T-helper 1 cell (primary cell): Measurements from ENCODE around the gene PTTG1IP.
"Not testable (repeated sequence)": the region's sequence is repeated elsewhere in the genome, so short reads cannot be mapped to it uniquely, and the experiment has no call there.

Source experiments
- DNase-seq, 5 donors: peaks; one replicate each; pipeline ENCODE4 v3.0.0-alpha.2; 2012 to 2020

Gene PTTG1IP

GRCh38 chr21:44842721-44843445, 30.6 kb downstream of the PTTG1IP start:
- DNase-seq, result no peak

- no peak for DNase-seq
Measured at GRCh38 chr21:44842087-44842486, 31.4 kb downstream of the PTTG1IP start.

- DNase-seq, result no peak
Measured at GRCh38 chr21:44840771-44841170, 32.7 kb downstream of the PTTG1IP start.

- no peak for DNase-seq
Measured at GRCh38 chr21:44838951-44839350, 34.5 kb downstream of the PTTG1IP start.

GRCh38 chr21:44838039-44838895, 35.2 kb downstream of the PTTG1IP start:
- no peak for DNase-seq

- DNase-seq, result no peak
Measured at GRCh38 chr21:44837537-44837936, 36.0 kb downstream of the PTTG1IP start.

GRCh38 chr21:44836666-44837471, 36.6 kb downstream of the PTTG1IP start:
- DNase-seq, result no peak

DNA sequence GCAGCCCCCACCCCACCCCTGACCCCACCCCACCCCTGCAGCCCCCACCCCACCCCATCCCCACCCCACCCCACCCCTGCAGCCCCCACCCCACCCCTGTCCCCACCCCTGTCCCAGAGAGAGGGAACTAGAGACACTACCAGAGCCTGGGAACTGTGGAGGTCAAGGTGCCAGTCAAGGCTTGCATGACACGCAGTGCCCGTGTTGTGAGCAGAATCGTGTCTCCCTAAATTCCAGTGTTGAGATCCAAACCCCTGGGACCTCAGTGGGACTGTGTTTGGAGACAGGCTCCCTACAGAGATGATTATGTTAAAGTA, 37.2 kb downstream of the PTTG1IP start:
- no peak for DNase-seq

DNA sequence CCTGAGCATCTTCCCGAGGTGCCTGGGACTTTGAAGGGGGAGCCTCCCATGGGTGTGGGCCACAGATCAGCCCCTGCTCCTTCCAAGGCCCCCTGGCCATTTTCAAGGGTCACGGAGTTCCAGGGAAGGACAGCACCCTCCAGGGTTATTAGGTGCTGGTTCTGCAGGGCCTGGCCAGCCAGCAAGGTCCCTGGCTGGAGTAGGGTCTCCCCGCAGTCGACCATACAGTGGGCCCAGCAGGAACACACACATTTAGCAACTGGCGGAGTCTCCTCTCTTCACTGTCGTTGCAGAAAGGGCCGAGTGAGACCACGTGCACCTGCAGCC, 37.9 kb downstream of the PTTG1IP start:
- DNase-seq, result no peak

- no peak for DNase-seq
Measured at GRCh38 chr21:44834951-44835646, 38.4 kb downstream of the PTTG1IP start.

DNA sequence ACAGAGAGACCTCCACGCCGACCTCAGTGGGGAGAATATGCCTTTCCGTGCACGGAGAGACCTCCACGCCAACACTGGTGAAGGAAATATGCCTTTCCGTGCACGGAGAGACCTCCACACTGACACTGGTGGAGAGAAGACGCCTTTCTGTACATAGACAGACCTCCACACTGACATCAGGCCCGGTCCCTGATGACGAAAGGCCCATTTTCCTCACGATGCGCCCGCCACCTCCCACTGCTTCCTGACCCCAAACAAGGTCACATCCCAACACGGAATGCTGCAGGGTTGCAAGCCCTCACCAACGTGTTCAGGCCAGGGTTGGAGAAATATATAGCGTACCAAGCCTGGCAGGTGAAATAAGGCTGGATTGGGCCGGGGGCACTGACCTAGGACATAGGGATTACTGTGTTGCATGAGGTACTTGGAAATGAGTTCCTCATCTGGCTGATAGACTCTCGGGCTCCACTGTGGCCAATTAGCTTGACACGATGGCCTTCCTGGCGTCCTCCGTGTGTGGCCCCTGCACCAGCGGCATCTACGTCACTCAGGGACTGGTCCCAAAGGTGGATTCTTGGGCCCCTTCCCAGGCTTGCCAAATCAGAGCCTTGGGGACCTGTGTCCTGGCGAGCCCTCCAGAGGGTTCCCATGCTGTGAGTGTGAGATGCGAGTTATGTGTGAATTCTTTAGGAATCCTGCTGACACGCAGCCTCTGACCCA, 39.1 kb downstream of the PTTG1IP start:
- no peak for DNase-seq

- no peak for DNase-seq
Measured at GRCh38 chr21:44833663-44834062, 39.8 kb downstream of the PTTG1IP start.

DNA sequence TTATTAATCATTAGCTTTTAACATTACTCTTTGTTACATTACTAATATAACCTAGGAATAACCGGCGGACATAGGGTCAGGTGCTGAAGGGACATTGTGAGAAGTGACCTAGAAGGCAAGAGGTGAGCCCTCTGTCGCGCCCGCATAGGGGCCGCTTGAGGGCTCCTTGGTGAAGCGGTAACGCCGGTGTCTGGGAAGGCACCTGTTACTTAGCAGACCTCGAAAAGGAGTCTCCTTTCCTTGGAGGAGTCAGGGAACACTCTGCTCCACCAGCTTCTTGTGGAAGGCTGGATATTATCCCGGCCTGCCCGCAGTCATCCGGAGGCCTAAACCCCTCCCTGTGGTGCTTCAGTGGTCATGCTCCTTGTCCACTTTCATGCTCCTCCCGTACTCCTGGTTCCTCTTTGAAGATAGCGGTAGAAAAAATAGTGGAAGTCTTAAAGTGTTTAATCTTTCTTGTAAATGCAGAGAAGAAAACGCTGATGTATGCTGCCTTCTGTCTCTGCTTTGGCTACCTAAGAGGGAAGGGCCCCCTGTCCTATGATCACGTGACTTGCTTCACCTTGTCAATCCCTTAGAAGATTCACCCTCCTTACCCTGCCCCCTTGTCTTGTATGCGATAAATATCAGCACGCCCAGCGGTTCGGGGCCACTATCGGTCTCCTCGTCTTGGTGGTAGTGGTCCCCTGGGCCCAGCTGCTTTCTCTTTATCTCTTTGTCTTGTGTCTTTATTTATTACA, 40.8 kb downstream of the PTTG1IP start:
- not testable (repeated sequence) for DNase-seq

DNA sequence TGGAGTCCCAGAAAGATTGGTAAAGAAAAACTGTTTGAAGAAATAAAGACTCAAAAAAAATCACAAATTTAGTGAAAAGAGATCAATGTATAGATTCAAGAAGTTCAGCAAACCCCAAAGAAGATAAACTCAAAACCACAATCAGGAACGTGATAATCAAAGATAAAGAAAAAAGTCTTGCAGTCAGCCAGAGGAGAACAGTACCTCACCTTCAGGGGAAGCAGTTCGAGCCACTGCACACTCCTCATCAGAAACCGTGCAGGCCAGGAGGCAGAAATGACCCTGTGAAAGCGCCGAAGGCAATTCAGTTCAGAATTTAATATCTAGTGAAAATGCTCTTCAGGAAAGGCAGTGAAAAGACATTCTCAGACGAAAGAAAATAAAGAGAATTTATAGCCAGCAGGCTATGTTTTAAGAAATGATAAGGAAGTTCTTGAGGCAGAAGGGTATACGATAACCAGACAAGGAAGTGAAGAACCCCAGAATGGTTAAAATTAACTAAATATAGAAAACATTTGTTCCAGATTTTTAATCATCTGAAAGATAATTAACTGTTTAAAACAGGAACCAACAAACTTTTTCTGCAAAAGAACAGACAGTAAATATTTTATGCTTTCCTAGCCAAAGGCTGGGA, 42.1 kb downstream of the PTTG1IP start:
- no peak for DNase-seq

DNA sequence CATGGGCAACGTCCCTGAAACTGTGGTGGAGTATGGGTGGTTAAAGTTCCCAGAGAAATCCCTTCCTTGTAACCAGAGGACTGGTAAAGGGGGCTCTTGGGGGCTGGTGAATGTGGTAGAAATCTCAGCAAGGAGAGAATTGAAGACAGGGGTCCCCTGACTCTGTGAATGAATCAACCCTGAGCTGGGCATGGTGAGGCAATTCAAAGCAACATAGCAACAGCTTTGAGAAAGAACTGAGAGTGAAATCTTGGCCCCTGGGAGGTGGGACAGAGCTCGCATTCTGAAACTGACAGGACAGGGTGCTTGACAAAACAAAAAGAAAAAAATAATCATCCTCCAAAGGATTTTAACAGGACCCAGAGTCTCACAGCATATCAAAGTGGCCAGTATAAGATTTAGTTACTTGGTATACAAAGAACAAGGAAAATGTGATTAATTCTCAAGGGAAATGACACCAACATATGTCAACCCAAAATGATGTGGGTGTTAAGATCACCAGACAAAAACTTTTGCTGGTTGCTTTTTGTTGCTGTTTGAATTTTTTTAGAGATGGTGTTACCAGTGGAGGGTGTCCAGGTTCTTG, 43.9 kb downstream of the PTTG1IP start:
- DNase-seq, result no peak

DNA sequence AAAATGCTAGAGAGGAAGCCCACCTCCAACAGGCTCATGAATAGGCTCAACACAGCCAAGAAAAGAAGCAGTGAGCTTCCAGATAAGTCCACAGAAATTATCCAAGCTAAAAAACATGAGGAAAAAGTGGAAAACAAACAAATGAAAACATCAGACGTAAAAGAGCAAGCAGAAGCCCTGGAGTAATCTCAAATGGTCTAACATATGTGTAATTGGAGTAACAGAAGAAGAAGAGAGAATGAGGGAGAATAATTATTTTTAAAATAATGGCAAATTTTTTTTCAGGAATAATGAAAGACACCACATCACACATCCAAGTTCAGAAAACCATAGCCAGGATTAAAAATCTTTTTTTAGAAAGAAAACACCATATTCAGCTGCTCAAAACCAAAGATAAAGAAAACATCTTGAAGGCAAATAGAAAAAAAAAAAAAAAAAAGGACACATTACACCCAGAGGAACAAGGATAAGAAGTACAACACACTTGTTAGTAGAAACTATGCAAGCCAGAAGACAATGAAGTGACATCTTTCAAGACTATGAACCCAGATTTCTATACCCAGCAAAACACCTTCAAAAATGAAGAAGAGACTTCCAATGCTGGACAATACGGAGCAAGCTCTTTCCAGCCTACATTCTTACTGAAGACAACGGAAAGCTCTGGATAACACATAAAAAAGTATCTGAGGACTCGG, 45.0 kb downstream of the PTTG1IP start:
- no peak for DNase-seq

DNA sequence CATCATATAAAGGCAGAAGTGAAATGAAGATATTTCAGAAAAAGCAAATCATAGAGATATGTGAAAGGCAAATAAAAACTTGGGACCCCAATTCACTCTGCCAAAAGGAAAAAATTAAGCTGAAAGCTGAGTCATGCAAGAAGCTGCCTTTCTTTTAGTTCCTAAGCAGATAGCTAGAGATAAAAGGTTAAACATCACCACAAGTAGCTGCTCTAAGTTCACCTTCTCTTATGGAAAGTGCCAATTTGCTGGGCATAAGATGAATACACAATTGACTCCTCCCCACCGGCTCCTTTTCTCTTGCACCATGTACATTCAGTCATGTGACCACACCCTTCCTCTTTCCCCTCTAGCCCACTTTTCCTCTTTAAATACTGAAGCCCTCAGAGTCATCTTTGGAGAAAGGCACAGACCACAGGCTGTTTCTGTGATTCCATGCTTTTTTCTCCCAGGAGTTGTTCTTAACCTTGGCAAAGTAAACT, 50.3 kb downstream of the PTTG1IP start:
- no peak for DNase-seq

GRCh38 chr21:44822484-44823178, 50.9 kb downstream of the PTTG1IP start:
- no peak for DNase-seq

DNA sequence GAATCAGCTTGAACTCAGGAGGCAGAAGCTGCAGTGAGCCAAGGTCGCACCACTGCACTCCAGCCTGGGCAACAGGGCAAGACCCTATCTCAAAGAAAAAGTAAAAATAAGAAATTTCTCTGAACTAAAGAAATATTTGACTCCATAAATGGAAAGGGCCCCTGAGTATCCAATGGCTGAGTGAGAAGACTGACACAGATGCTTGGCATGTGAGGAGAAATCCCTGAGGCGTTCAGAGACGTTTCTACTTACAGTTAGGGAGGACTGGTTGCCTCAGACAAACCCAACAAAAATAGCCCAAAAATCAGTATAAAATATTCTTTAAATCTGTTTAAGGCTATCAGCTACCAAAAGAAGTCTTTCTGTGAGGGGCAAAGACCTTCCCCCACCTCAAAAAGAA, 52.6 kb downstream of the PTTG1IP start:
- DNase-seq, result no peak
